HG02852 (cell line): ENCODE measurements around the gene SPG11.

Source experiments
- ATAC-seq: cut with Tn5 transposase; IDR thresholded peaks from one replicate; pipeline ENCODE4 v1.9.1; 2021; ENCODE audit warnings: mild to moderate bottlenecking, moderate library complexity; ENCODE audit not compliant: unreplicated experiment

Gene SPG11

GRCh38 chr15:44529864-44530604 is 133.4 kb downstream of the SPG11 start:
- no peak for ATAC-seq

- ATAC-seq, result no peak
Measured at GRCh38 chr15:44527241-44527640, 136.2 kb downstream of the SPG11 start.

- ATAC-seq, result no peak
Measured at GRCh38 chr15:44525018-44525417, 138.4 kb downstream of the SPG11 start.

GRCh38 chr15:44519537-44519936 is 143.9 kb downstream of the SPG11 start:
- no peak for ATAC-seq

- ATAC-seq, result no peak
Measured at GRCh38 chr15:44516436-44516835, 147.0 kb downstream of the SPG11 start.
